ENCODE data around the gene EPAS1. TPM values are rescaled to one million over a fixed set of nuclear protein-coding genes. Genes with fewer than 3 reads are reported as not detected.
A peak's percentile ranks its signal among the peaks of the same experiment; 100 is the strongest.

The EPAS1 gene
- total and polyA plus RNA-seq, 9 of the 15 experiments (the other 6 are each of a cell fraction or from before 2014, with no cell fraction given) = 0.25 to 11.2 (median 4.1) TPM

- TF ChIP-seq ZBTB40 (IDR thresholded peaks at IDR 0.05) = no peak
- no peak for TF ChIP-seq ZBTB40 (CRISPR knock-in tag; IDR thresholded peaks at IDR 0.05)
- peak; percentile 1 for TF ChIP-seq KDM5B (IDR thresholded peaks at IDR 0.05; ENCODE audit: insufficient replicate concordance, low read depth, low read length)
- TF ChIP-seq KLF1 (tag; IDR thresholded peaks at IDR 0.05) = no peak
Observed at GRCh38 chr2:46332686-46333281, 35.6 kb downstream of the EPAS1 start (continued).
